Endothelial cell of umbilical vein (primary cell): ENCODE measurements around the gene M6PR. TPM values are rescaled to one million over a fixed set of nuclear protein-coding genes. Genes with fewer than 3 reads are reported as not detected.

Source experiments
- BruUV-seq: library from RNA; stranded (reverse); fragments of 400-500 nt; replicated peaks from 2 replicates; lab custom pipeline; 2021; lab: Mats Ljungman, UMichigan
- CTCF ChIA-PET: fragments of 300-600, 350-600 bp; sonication (Branson Sonifier 250); formaldehyde crosslinking; loops from one replicate; lab custom pipeline; 2021; ENCODE audit warnings: antibody characterized with exemption, inconsistent platforms; lab: Charles Lee
- POLR2A ChIA-PET: fragments of 300-600, 350-600 bp; sonication (Branson Sonifier 250); formaldehyde crosslinking; loops from one replicate; lab custom pipeline; 2021; ENCODE audit warnings: antibody characterized with exemption, inconsistent platforms; lab: Charles Lee
- DNase-seq: peaks from one replicate; pipeline ENCODE4 v3.0.0-alpha.2; 2011; ENCODE audit warnings: low read depth, low spot score
- FAIRE-seq: peaks from 2 replicates; lab custom pipeline; 2011; peaks lifted over from hg19 to GRCh38; lab: Jason Lieb, UNC
- H2AFZ ChIP-seq: 2 replicates; pipeline ENCODE4 v1.6.0; 2012; ENCODE audit warnings: low read depth, low read length, control low read depth, inconsistent platforms
- H3K27ac ChIP-seq: 2 replicates; pipeline ENCODE4 v1.5.1; 2011; ENCODE audit warnings: low read depth, mild to moderate bottlenecking, control low read depth, low read length, moderate library complexity; ENCODE audit not compliant: insufficient read depth
- H3K27me3 ChIP-seq, 2 experiments: 2 replicates each; pipeline versions ENCODE4 v1.6.0 to v1.6.1; 2011; ENCODE audit warnings: low read length in 2 of 2, mixed read lengths in 1 of 2; ENCODE audit not compliant: control insufficient read depth in 2 of 2, insufficient read depth in 2 of 2
- H3K36me3 ChIP-seq, 2 experiments: 2 replicates in 1 of 2; 3 replicates in 1 of 2; pipeline ENCODE4 v1.5.1; 2011; ENCODE audit warnings: low read length in 2 of 2, mild to moderate bottlenecking in 1 of 2, moderate library complexity in 1 of 2; ENCODE audit not compliant: control insufficient read depth in 2 of 2, insufficient read depth in 2 of 2; ENCODE audit errors: extremely low read depth in 1 of 2
- H3K4me1 ChIP-seq: 3 replicates; pipeline ENCODE4 v1.5.1; 2011; ENCODE audit warnings: mild to moderate bottlenecking, low read length; ENCODE audit not compliant: control insufficient read depth, insufficient read depth; ENCODE audit errors: extremely low read depth
- H3K4me2 ChIP-seq: 2 replicates; pipeline ENCODE4 v1.6.1; 2011; ENCODE audit warnings: low read length, control low read depth, mixed read lengths; ENCODE audit not compliant: insufficient read depth
- H3K4me3 ChIP-seq, 3 experiments: fragments of 200-600 bp in 1 of 3; sonication (generic), shearing (Covaris generic) in 1 of 3; replicated peaks in 1 of 3; 2 replicates each; pipeline ENCODE4 v1.5.1; 2011 to 2016; ENCODE audit warnings: control low read depth in 3 of 3, low read length in 3 of 3, mild to moderate bottlenecking in 2 of 3, inconsistent platforms in 1 of 3, low read depth in 1 of 3, moderate library complexity in 1 of 3; ENCODE audit not compliant: insufficient read depth in 1 of 3
- H3K79me2 ChIP-seq: 2 replicates; pipeline ENCODE4 v1.6.0; 2012; ENCODE audit warnings: low read length, inconsistent platforms; ENCODE audit not compliant: control insufficient read depth, insufficient read depth
- H3K9ac ChIP-seq: replicated peaks from 2 replicates; pipeline ENCODE3; 2011; ENCODE audit warnings: low read length, control low read depth; ENCODE audit not compliant: insufficient read depth; ENCODE audit errors: extremely low read depth
- H3K9me1 ChIP-seq: replicated peaks from 3 replicates; pipeline ENCODE4 v1.6.0; 2011; ENCODE audit warnings: mild to moderate bottlenecking, low read length; ENCODE audit not compliant: control insufficient read depth, insufficient read depth; ENCODE audit errors: extremely low read depth
- H3K9me3 ChIP-seq: replicated peaks from 2 replicates; pipeline ENCODE4 v1.5.1; 2012; ENCODE audit warnings: low read length, inconsistent platforms; ENCODE audit not compliant: control insufficient read depth, insufficient read depth
- H4K20me1 ChIP-seq: replicated peaks from 2 replicates; pipeline ENCODE3; 2011; ENCODE audit warnings: mild to moderate bottlenecking, low read length; ENCODE audit not compliant: control insufficient read depth, insufficient read depth; ENCODE audit errors: extremely low read depth
- EZH2 ChIP-seq: IDR thresholded peaks from 2 replicates; pipeline ENCODE4 v1.6.1; 2012; ENCODE audit warnings: borderline replicate concordance, low read depth, mild to moderate bottlenecking, moderate library complexity, low read length, inconsistent platforms; ENCODE audit not compliant: severe bottlenecking
- FOS ChIP-seq: IDR thresholded peaks from 2 replicates; pipeline ENCODE4 v1.6.1; 2011; ENCODE audit warnings: mild to moderate bottlenecking, low read length, moderate library complexity, borderline replicate concordance; ENCODE audit not compliant: insufficient read depth
- GATA2 ChIP-seq: IDR thresholded peaks from 2 replicates; pipeline ENCODE4 v1.7.0; 2011; ENCODE audit warnings: low read depth, mild to moderate bottlenecking, moderate library complexity, mixed read lengths, low read length; ENCODE audit not compliant: insufficient read length, insufficient read depth
- JUN ChIP-seq: IDR thresholded peaks from 2 replicates; pipeline ENCODE4 v1.6.1; 2011; ENCODE audit warnings: borderline replicate concordance, low read depth; ENCODE audit not compliant: insufficient read length, insufficient read depth
- MYC ChIP-seq: IDR thresholded peaks from one replicate; pipeline ENCODE4 v1.6.1; 2011; ENCODE audit warnings: mild to moderate bottlenecking, low read depth, low read length
- POLR2A ChIP-seq: IDR thresholded peaks from 2 replicates; pipeline ENCODE4 v1.6.1; 2012; ENCODE audit warnings: low read depth, mild to moderate bottlenecking, control low read depth, low read length
- POLR2AphosphoS5 ChIP-seq: IDR thresholded peaks from 2 replicates; pipeline ENCODE4 v1.6.1; 2012; ENCODE audit warnings: low read depth, mild to moderate bottlenecking, control low read depth, low read length, moderate library complexity; ENCODE audit not compliant: insufficient read depth
- dilution Hi-C: fragments of 300-500 bp; cut with MboI; formaldehyde crosslinking; loops from one replicate; pipeline ENCODE4 v1.15.0; 2019; ENCODE audit warnings: low sequenced_read_pairs; ENCODE audit not compliant: extremely low pct_ligation_motif_present
- intact Hi-C: fragments of 100-400 bp; cut with micrococcal nuclease; formaldehyde crosslinking; loops from one replicate; pipeline ENCODE4 v1.10.0; 2022
- polyA plus RNA-seq, 4 experiments: library from polyadenylated mRNA; depleted of rRNA in 3 of 4; stranded (reverse) in 3 of 4; unstranded in 1 of 4; fragments of >200 nt; gene quantifications; 2 replicates each; pipeline versions ENCODE4 v1.2.1 to v1.2.3, GENCODE V29; 2011 to 2012; ENCODE audit warnings: missing spikeins in 1 of 4
- total RNA-seq: library from RNA; stranded (reverse); gene quantifications from 2 replicates; pipeline ENCODE4 v1.2.3, GENCODE V29; 2021
- TF ChIP-seq, protein P1 (sequence below): IDR thresholded peaks from 2 replicates; pipeline ENCODE4 v1.6.1; 2011; ENCODE audit not compliant: insufficient read depth, insufficient read length
- TF ChIP-seq, protein P2 (sequence below), 2 donors: IDR thresholded peaks; 1 replicate in 1 of 2; 2 replicates in 1 of 2; pipeline ENCODE4 v1.5.1; 2011; ENCODE audit warnings: low read length in 2 of 2, mild to moderate bottlenecking in 2 of 2, moderate library complexity in 2 of 2, control low read depth in 1 of 2, inconsistent platforms in 1 of 2, low read depth in 1 of 2; ENCODE audit not compliant: insufficient read depth in 1 of 2; ENCODE audit errors: extremely low read depth in 1 of 2

The M6PR gene
- total and polyA plus RNA-seq, 2 donors (not counting 3 experiments of a cell fraction or from before 2014, with no cell fraction given) = 124 to 142 TPM

DNA sequence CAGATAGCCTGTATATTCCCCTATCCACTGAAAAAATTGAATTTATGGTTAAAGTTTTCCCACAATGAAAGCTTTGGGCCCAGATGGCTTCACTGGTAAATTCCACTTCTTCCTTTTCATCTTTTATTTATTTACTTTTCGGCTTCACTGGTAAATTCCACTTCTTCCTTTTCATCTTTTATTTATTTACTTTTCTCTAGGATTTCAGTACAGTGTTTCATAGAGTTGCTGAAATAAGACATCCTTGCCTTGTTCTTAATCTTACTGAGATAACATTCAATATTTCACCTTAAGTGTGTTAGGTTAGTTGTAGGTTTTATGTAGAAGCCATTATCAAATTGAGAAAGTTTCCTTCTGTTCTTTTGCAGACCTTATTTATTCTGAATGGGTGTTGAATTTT, 21.0 kb upstream of the M6PR start:
- ChIA-PET CTCF (no interaction called here), POLR2A (no interaction called here)
- dilution Hi-C loops = no loop called here
- Histone ChIP-seq H3K9ac (no peak overlapping the region), H3K27me3 (no peaks in the 10 kb centered on the region), H3K4me2 (no peak overlapping the region), H3K4me1 (no peaks in the 10 kb centered on the region), H4K20me1 (no peaks in the 10 kb centered on the region), H3K4me3 (no peak overlapping the region), H3K36me3 (no peaks in the 10 kb centered on the region), H3K79me2 (no peaks in the 10 kb centered on the region), H3K27ac (no peak overlapping the region), H2AFZ (no peak overlapping the region), H3K9me1 (no peaks in the 10 kb centered on the region), H3K9me3 (no peaks in the 10 kb centered on the region)
- BruUV-seq = no TSS peak
- TF ChIP-seq FOS = no peak
- TF ChIP-seq MYC = no peak
- TF ChIP-seq JUN = no peak
- TF ChIP-seq, protein P1, sequence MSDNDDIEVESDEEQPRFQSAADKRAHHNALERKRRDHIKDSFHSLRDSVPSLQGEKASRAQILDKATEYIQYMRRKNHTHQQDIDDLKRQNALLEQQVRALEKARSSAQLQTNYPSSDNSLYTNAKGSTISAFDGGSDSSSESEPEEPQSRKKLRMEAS = no peak
- TF ChIP-seq POLR2A = no peak
- no peak for TF ChIP-seq EZH2
- TF ChIP-seq, protein P2, sequence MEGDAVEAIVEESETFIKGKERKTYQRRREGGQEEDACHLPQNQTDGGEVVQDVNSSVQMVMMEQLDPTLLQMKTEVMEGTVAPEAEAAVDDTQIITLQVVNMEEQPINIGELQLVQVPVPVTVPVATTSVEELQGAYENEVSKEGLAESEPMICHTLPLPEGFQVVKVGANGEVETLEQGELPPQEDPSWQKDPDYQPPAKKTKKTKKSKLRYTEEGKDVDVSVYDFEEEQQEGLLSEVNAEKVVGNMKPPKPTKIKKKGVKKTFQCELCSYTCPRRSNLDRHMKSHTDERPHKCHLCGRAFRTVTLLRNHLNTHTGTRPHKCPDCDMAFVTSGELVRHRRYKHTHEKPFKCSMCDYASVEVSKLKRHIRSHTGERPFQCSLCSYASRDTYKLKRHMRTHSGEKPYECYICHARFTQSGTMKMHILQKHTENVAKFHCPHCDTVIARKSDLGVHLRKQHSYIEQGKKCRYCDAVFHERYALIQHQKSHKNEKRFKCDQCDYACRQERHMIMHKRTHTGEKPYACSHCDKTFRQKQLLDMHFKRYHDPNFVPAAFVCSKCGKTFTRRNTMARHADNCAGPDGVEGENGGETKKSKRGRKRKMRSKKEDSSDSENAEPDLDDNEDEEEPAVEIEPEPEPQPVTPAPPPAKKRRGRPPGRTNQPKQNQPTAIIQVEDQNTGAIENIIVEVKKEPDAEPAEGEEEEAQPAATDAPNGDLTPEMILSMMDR (IDR thresholded peaks at IDR 0.05; ENCODE audit: extremely low read depth in 1 of 2, insufficient read depth in 1 of 2, low read depth in 1 of 2, low read length in 2 of 2) = no peak
- no peak for TF ChIP-seq POLR2AphosphoS5
- TF ChIP-seq GATA2 = no peak
- intact Hi-C loops = no loop called here
- DNase-seq (peak; percentile 19), FAIRE-seq (no peak)
